NCI-H1694 treated with DMSO at 0.1 percent for 48 hours (cell line): ENCODE data around the gene TOM1L2.
"Not testable (repeated sequence)": the region's sequence is repeated elsewhere in the genome, so short reads cannot be mapped to it uniquely, and the experiment has no call there.

ENCODE experiments used
- DNase-seq: peaks from one replicate; lab custom pipeline; 2025; lab: John Stamatoyannopoulos, UW

Gene TOM1L2

GRCh38 chr17:17816831-17817551, 155.2 kb downstream of the TOM1L2 start:
- DNase-seq: no peak

- peak; percentile 82 for DNase-seq
Observed at GRCh38 chr17:17816240-17816814, 155.9 kb downstream of the TOM1L2 start.

GRCh38 chr17:17815436-17816200, 156.6 kb downstream of the TOM1L2 start:
- DNase-seq: no peak

GRCh38 chr17:17815062-17815406, 157.2 kb downstream of the TOM1L2 start:
- no peak for DNase-seq

- DNase-seq: peak; percentile 62
Observed at GRCh38 chr17:17814162-17815061, 157.8 kb downstream of the TOM1L2 start.

GRCh38 chr17:17813725-17814095, 158.5 kb downstream of the TOM1L2 start:
- DNase-seq: no peak

- DNase-seq: no peak
Observed at GRCh38 chr17:17813055-17813724, 159.0 kb downstream of the TOM1L2 start.

- peak; percentile 33 for DNase-seq
Observed at GRCh38 chr17:17812211-17813054, 159.8 kb downstream of the TOM1L2 start.

- no peak for DNase-seq
Observed at GRCh38 chr17:17811381-17812210, 160.6 kb downstream of the TOM1L2 start.

- DNase-seq: no peak
Observed at GRCh38 chr17:17810895-17811248, 161.3 kb downstream of the TOM1L2 start.

GRCh38 chr17:17810084-17810894, 161.9 kb downstream of the TOM1L2 start:
- DNase-seq: no peak

- DNase-seq: no peak
Observed at GRCh38 chr17:17809531-17810083, 162.6 kb downstream of the TOM1L2 start.

GRCh38 chr17:17808706-17809432, 163.3 kb downstream of the TOM1L2 start:
- DNase-seq: no peak

GRCh38 chr17:17808200-17808599, 164.0 kb downstream of the TOM1L2 start:
- DNase-seq: not testable (repeated sequence)

GRCh38 chr17:17807440-17807839, 164.8 kb downstream of the TOM1L2 start:
- DNase-seq: no peak

- no peak for DNase-seq
Observed at GRCh38 chr17:17806611-17807274, 165.5 kb downstream of the TOM1L2 start.

- no peak for DNase-seq
Observed at GRCh38 chr17:17806035-17806434, 166.2 kb downstream of the TOM1L2 start.
